CD4-positive, alpha-beta T cell treated with Interleukin-2 at 100 ng/mL for 4 hours (primary cell): ENCODE results near the gene PARD3.

Experiments
- DNase-seq: peaks from one replicate; pipeline ENCODE4 v3.0.0-alpha.2; 2020; ENCODE audit warnings: low spot score

Gene PARD3

DNA sequence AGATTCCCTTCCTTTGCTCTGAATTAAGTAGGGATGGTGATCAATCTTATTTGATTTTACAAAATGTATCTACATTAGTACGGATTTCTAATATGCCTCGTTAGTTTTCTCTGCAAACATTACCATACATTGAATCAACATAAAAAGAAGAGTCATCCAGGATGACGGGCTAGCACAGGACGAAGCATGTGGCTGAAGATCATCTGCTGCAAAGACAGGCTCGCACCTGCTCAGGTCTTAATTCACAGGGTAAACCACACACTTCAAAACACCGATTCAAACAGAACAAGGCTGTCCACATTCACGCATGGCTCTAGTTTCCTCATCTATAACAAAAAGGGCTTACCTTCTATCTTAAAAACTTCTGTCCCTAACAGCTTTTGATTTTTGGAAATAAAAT lies 323.0 kb downstream of the PARD3 start:
- no peak for DNase-seq

- DNase-seq: no peak
Observed at GRCh38 chr10:34491678-34492077, 323.4 kb downstream of the PARD3 start.

GRCh38 chr10:34489973-34490745 lies 324.9 kb downstream of the PARD3 start:
- no peak for DNase-seq

DNA sequence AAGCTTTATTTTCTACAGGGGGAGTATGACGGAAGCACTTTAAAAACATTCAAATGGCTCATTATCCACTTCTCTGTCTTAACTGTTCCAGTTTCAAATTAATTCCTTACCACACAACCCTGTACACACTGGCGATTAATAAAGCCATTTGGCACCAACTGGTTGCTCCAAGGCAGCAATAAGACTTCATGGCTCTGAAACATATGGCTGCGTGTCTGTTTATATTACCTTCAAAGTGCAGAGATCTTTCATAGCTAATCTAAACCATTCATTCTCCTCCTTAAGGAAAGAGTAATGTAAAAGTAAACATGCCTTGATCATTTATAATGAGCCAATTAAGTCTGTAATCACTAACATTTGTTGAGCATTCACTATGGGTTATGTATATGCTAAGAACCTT lies 325.7 kb downstream of the PARD3 start:
- no peak for DNase-seq

- no peak for DNase-seq
Observed at GRCh38 chr10:34488476-34489130, 326.5 kb downstream of the PARD3 start.

- DNase-seq: no peak
Observed at GRCh38 chr10:34486008-34486407, 329.1 kb downstream of the PARD3 start.

DNA sequence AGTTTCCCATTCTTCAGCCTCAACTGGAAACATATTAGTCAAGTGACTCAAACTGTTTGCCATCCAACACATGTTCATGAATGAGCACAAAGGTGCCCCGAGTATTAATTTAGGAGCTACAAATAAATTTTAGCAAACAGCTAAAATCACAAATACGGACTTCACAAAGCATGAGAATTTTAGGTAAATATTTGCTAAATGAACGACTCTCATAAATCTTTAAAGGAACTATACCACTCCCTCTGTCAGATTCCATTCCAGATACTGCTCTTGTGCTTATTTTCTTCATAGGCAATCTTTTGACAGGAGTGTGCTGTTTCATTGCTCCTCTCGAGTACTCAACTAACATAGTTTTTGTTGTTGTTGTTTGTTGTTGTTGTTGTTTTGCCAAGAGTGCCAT lies 330.9 kb downstream of the PARD3 start:
- no peak for DNase-seq

GRCh38 chr10:34480345-34480744 lies 334.8 kb downstream of the PARD3 start:
- no peak for DNase-seq

DNA sequence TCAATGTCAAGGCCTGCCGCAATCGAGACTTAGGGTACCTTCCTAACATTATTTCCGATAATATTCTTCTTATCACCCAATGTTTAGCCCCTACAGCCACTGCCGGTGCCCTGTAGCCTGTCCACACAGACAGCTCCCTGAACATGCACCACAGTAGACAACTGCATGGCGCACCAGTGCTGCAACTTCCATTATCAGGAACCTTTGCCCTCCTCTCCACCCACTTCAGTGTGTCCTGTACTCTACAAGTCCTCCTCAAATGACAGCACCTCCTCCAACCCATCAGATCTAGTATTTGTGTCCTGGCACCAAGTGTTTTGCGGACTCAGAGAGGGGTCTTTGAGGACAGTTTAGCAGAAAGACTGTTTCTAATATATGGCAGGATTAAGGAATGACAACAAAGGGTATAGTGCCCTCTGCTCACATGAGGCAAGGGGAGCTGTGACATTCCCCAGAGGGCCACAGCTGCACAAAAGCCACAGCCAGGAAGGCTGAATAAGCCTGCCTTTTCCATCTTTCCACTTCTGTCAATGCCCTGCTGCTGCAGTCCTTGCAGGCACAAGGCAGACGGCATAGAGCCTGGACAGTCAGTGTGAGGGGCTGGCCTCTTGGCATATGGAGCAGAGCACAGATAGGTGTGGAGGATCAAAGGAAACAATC lies 335.4 kb downstream of the PARD3 start:
- no peak for DNase-seq

DNA sequence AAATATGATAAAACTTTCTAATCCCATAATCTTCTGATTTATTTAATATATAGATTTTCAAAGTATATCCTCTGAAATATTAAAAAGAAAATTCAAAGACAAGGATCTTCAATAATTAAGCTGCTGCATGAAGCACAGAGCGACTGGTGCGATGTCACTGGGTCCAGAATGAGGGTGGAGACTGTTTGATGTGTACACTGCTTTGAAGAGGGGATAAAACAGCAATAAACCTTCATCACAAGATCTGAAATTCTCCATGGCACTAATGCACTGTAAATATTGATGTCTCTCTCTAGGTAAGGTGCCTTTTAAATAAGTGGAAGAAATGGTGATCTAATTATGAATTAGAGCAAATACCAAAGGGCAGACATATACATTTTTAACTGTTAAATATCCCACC lies 337.8 kb downstream of the PARD3 start:
- no peak for DNase-seq

DNA sequence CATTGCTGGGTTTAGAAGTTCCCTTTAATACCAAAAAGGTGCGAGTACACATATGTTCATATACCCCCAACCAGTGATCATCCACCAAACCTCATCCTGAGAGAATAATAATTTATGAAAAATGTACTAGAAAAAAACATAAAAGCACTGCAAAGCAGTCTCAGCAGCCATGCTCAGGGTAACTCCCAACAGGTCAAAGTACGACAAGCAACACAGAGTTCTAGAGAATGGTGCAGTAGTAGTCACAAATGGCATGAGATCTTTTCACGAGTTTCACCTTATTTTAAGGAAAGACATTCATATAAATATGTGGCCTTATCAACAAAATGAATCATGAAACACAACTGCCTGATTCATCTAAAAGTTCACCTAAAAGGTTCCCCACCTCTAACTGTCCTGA lies 338.5 kb downstream of the PARD3 start:
- no peak for DNase-seq

GRCh38 chr10:34475786-34476185 lies 339.3 kb downstream of the PARD3 start:
- DNase-seq: no peak

GRCh38 chr10:34475274-34475646 lies 339.8 kb downstream of the PARD3 start:
- no peak for DNase-seq

DNA sequence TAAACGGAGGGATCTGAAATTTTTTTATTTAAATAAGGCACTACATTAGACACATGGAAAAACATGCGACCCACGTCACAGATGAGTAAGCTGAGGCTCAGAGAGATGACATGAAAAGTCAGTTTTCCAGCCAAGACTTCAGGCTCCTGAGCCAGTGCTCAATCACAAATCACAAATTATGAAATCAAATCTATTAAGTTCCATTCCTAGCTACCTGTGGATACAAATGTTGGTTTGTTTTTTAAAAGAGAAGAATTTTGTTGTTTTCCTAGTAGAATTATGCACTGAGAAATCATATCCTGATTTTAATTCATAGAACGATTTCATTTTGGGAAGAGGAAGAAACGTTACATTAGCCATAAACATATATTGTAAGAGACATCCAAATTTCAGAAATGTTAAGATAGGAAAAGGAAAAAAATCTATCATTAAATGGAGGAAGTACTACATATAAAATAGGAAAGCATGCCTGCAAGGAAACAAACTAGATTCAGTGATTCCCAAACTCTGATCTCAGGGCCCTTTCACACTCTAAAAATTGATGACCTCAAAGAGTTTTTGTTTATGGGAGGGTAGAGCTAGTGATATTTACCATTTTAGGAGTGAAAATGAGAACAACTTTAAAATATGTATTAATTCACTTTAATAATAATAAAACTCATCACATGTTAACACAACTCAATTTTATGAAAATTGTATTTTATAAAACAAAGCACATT lies 340.4 kb downstream of the PARD3 start:
- DNase-seq: no peak

DNA sequence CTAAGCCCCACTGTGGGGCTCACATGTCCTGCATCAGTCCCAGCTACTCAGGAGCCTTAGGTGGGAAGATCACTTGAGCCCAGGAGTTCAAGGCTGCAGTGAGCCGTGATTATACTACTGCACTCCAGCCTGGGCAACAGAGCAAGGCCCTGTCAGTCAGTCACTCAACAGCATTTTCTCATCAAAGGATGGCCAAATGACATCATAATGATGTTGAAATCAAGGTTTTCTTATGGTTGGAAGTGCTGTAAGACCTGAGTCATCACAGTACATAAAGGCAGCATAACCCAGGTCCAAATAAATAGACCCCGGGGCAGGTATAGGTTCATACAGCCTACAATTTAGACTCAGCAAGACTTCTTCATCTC lies 341.1 kb downstream of the PARD3 start:
- DNase-seq: no peak

- DNase-seq: no peak
Observed at GRCh38 chr10:34473174-34474008, 341.7 kb downstream of the PARD3 start.

- no peak for DNase-seq
Observed at GRCh38 chr10:34470307-34470706, 344.8 kb downstream of the PARD3 start.

DNA sequence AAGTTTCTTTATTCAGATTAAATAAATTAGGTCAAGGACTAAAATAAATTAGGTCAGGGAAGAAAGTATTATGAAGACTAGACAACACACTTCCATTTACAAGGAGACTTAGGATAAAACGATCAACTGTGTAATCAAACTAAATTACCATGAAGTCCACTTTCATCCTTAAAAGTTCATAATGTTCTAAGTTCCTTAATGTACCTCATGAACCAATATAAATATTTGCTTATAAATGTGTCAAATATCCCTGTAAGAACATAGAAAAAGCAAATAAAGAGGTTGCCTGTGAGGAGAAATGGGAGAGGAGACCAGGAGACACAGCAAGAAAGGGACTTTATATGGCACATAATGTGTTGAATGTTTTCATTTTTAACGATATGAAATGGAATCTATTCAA lies 345.6 kb downstream of the PARD3 start:
- no peak for DNase-seq

- DNase-seq: no peak
Observed at GRCh38 chr10:34467902-34468301, 347.2 kb downstream of the PARD3 start.

DNA sequence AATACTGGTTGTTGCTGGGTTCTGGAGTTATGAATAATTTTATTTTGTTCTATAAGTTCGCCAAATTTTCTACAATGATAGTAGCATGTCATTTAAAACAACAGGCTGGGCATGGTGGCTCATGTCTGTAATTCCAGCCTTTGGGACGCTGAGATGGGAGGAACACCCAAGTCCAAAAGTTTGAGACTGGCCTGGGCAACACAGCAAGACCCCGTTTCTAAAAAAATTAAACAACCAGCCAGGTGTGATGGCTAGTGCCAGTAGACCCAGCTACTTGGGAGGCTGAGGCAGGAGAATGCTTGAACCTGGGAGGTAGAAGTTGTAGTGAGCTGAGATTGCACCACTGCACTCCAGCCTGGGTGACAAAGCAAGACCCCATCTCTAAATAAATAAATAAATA lies 347.7 kb downstream of the PARD3 start:
- DNase-seq: no peak

GRCh38 chr10:34465678-34466077 lies 349.4 kb downstream of the PARD3 start:
- no peak for DNase-seq

DNA sequence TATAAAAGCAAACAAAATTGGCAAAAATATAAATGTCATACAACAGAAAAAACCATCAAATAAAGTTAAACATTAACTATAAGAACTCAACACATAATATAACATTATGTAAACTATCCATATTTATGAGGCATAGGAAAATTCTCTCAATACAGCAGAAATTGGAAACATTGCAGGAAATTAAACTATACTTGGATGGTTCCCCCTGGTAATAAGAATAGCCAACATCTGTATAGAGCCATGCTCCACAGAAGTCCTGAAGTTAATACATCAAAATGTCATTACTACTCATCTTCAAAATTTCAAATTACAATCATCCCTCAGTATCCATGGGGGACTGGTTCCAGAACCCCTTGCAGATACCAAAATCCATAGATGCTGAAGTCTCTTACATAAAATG lies 350.5 kb downstream of the PARD3 start:
- DNase-seq: no peak
